GM12892 (cell line): Measurements from ENCODE around the gene BCL3.

Experiments
- POLR2AphosphoS5 ChIP-seq: IDR thresholded peaks from 2 replicates; pipeline ENCODE4 v1.6.1; 2011; ENCODE audit warnings: low read depth, low read length, control low read depth
- TAF1 ChIP-seq: IDR thresholded peaks from 2 replicates; pipeline ENCODE4 v1.6.1; 2011; ENCODE audit warnings: low read depth, mild to moderate bottlenecking, control low read depth, low read length, borderline replicate concordance

DNA sequence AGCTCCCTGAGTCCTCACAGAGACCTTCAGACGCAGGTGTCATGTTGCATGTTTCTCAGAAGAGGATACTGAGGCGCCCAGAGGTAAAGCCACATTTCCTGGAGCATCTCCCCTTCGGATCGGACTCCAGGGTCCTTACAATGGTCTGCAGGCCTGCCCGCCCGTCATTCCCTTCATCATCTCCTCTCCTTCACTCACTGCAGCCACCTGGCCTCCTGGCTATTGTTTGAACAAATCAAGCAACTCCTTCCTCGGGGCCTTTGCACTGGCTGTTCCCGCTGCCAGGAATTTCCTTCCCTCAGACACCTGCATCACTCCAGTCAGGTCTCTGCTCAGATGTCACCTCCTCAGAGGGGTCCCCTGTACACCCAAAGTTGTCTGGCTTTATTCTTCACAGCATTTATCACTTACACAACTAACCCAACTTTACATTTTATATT is 29.2 kb upstream of the BCL3 start:
- TF ChIP-seq POLR2AphosphoS5: no peak
- no peak for TF ChIP-seq TAF1
